Measurements from ENCODE around the gene IL1B.

DNA sequence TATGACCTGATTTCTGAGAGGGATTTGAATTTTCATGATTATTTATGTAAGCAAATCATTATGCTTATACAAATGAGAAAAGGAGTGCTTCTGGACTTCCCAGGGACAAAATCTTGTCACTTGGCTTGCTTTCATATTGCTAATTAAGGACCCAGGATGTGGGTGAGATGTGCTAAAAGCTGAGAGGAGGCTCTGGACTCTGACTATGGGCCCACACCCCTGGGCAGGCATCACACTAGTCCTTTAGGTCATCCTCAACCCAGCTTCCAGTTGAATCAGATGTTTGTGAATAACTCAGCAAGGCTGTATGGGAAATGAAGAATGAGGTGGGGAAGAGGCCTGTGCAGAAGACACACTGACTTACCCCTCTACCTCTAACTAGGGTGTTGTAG, 11.9 kb downstream of the IL1B start:
- TF ChIP-seq CTCF (IDR thresholded peaks at IDR 0.05): no peak
- no peak for TF ChIP-seq POLR2A (IDR thresholded peaks at IDR 0.05)

Measured in right lobe of liver (tissue), 4 donors.